GM21515 (cell line): Measurements from ENCODE around the gene NDUFB2.
"Not testable (repeated sequence)": the region's sequence is repeated elsewhere in the genome, so short reads cannot be mapped to it uniquely, and the experiment has no call there.

ENCODE experiments used
- ATAC-seq: cut with Tn5 transposase; IDR thresholded peaks from one replicate; pipeline ENCODE4 v1.9.1; 2021; ENCODE audit not compliant: unreplicated experiment

Gene NDUFB2

DNA sequence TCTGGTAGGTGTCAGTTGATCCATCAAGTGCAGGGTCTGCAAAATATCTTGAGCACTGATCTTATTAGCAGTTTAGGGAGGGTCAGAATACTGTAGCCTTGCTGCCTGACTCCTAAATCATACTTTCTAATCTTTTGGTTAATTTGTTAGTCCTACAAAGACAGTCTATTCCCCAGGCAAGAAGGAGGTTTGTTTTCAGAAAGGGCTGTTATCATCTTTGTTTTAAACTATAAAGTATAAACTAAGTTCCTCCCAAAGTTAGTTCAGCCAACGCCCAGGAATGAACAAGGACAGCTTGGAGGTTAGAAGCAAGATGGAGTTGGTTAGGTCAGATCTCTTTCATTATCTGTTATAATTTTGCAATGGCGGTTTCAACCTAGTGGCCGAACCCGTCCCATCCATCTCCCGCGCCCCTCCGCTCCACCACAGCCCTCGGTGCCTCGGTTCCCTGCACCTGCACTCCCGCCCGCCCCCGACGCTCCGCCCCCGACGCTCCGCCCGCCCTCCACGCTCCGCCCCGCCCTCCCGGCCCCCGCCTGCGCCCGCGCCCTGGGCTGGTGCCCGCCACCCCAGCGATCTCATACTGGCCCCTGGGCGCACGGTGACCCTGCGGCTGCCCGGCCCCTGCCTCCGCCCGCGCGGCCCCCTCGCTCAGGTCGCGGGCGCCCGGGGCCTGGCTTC is 24.0 kb upstream of the NDUFB2 start, which contains the start of gene ADCK2:
ADCK2 (plus strand) TSS at position 564 of the 681 bp plus-strand sequence. CDS start 386 bp downstream, outside the sequence.
- ATAC-seq, result peak; percentile 42

DNA sequence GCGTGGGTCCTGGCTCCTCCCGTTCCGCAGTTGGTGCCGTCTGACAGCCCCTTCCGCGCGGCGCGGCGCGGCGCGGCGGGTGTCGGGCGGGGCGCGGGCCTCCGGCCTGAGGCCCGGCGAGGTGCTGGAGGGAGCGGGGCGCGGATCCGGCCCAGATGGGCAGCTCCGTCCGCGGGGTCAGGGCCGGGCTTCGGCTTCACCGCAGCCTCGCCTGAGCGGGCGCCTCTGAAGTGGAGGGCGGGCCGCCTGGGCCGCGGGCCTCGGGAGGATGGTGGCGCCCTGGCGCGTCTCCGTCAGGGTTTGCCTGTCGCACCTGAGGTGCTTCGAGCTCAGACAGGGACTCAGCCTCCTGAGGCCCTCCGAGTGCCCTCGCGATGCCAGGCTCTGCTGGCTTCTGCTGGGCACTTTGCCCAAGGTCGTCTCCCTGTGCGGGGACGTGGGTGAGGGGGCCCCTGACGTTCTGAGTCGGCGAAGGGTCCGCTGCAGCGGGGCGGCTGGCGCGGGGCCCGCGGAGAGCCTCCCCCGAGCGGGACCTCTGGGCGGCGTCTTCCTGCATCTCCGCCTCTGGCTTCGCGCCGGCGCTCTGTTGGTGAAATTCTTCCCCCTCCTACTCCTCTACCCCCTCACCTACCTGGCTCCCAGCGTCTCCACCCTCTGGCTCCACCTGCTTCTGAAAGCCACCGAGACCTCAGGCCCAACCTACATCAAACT is 23.3 kb upstream of the NDUFB2 start:
- peak; percentile 46 for ATAC-seq

DNA sequence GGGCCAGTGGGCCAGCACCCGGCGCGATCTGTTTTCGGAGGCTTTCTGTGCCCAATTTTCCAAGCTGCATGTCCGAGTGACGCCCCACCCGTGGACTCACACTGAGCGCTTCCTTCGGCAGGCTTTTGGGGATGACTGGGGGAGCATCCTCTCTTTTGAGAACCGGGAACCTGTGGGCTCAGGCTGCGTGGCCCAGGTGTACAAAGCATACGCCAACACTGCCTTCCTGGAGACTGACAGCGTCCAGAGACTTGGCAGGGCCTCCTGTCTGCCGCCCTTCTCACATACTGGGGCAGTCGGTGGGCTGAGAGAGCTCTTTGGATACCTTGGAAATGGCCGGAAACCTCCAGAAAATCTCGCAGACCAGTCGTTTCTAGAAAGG is 22.7 kb upstream of the NDUFB2 start:
- no peak for ATAC-seq

DNA sequence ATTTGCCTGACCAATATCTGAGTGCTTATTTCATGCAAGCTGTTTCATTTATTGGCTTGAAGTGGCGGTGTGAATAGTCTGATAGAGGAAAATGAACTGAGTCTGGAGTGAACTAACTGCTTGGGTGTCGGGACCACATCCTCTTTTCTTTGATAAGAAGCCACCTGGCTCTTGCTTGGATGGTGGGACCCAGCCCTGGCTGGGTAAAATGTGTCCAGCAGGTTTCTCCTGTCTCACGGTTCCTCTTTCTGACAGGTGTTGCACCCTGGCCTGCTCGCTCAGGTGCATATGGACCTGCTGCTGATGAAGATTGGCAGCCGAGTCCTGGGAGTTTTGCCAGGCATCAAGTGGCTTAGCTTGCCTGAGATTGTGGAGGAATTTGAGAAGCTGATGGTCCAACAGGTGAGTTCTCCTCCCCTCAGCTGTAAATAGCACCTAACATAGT is 22.1 kb upstream of the NDUFB2 start:
- ATAC-seq, result peak; percentile 33

DNA sequence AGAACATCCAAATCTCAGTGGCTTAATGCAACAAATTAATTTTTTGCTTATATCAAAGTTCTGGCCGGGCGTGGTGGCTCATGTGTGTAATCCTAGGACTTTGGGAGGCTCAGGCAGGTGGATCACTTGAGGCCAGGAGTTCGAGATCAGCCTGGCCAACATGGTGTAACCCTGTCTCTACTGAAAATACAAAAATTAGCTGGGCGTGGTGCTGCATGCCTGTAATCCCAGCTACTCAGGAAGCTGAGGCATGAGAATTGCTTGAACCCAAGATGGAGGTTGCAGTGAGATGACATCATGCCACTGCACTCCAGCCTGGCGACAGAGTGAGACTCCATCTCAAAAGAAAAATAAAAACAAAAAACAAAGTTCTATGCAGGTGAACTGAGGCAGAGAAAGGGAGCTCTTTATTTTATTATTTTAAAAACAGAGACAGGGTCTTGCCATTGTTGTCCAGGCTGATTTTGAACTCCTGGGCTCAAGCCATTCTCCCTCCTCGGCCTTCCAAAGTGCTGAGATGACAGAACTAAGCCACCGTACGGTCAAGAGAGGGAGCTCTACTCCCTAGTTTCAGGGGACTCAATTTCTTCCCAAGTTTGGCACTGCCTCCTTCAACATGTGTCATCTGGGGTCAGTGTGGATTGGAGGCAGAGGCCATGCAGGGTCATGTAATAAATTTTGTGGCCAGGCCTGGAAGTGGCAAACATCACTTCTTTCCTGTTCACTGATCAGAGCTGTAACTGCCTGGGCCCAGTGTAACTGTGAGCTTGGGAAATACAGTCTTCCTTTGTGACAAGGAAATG is 21.4 kb upstream of the NDUFB2 start:
- ATAC-seq, result no peak

DNA sequence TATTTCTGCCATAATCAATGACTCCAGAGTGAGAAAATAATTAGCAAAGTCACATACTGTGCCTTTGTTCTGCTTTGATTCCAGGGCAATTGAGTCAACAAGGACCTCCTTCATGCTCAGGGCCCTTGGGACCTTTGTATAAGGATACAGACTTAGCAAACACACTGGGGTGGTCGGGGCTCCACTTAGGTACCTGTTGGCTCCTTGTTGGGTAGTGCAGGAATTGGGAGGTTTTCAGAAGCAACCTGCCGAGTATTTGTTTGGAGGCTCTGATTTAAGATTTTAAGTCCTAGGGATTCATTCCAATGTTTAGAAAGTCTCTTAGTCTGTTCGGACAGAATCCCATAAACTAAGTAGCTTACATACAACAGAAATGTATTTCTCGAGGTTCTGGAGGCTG is 20.8 kb upstream of the NDUFB2 start:
- ATAC-seq, result no peak

DNA sequence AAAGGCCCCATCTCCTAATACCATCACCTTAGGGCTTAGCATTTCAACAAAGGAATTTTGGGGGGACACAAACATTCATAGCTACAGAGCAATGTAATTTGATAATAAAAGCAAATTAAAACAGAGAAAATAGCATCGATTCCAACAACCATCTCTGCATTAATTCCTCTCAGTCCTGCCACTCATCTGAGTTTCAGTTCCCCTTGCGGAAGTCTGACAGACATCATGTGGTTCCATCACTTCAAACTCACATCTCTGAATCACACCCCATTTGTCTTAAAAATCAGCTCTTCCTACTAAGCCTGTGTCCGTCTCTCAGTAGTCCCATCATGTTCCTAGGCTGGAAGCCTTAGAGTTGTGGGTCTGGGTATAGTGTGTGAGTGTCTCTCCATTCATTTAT is 20.2 kb upstream of the NDUFB2 start:
- ATAC-seq, result peak; percentile 57

DNA sequence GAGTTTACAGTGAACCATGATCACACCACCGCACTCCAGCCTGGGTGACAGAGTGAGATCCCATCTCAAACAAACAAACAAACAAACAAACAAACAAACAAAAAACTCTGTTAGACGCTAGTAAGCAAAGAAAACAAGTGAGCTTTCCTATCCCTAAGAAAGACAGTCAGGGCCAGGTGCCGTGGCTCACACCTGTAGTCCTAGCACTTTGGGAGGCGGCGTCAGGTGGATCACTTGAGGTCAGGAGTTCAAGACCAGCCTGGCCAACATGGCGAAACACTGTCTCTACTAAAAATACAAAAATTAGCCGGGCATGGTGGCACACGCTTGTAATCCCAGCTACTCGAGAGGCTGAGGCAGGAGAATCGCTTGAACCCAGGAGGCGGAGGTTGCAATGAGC is 19.6 kb upstream of the NDUFB2 start:
- ATAC-seq, result not testable (repeated sequence)

DNA sequence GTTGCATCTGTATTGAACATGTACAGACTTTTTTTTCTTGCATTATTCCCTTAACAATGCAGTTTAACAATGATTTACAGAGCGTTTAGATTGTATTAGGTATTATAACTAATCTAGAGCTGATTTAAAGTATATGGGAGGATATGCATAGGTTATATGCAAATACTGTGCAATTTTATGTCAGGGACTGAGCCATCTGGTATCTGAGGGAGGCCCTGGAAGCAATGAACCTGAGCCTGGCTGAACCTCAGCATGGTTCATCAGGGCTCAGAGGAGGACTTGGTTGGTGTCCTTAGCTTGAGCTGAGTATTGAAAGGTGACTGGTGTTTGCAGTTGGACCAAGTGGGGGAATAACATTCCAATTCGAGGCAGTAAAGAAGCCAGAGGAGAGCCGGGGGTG is 19.0 kb upstream of the NDUFB2 start:
- no peak for ATAC-seq

DNA sequence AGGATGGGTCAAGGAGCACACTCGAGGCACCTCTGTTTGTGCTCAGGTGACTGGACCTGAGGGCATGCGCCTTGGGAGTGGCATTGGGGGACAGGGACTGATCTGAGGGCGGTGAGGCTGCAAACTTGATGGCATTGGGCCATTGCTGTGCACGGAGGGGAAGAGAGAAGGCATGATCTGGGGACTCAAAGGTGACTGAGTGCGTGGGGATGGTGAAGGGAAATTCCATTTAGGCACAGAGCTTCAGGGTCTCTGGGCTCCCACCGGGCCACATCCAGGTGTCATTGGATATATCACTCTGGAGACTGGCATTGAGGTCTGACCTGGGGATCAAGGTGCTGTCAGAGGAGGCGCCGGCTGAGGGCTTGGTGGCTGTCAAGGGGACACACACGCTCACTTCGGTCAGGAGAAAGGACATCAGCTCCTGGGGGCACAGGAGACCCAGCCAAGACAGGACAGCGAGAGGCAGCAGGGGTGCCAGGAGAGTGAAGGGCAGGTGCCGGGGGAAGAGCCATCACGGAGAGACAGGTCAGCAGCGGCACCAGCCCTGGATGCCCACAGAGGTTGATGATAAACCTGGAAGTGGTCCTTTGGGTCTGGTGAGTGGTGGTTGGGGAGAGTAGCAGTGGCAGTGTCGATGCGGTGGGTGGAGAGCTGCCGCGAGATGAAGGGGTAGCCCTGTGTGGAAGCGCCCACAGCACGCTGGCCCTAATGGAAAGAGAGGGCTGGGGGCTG is 18.3 kb upstream of the NDUFB2 start:
- no peak for ATAC-seq

DNA sequence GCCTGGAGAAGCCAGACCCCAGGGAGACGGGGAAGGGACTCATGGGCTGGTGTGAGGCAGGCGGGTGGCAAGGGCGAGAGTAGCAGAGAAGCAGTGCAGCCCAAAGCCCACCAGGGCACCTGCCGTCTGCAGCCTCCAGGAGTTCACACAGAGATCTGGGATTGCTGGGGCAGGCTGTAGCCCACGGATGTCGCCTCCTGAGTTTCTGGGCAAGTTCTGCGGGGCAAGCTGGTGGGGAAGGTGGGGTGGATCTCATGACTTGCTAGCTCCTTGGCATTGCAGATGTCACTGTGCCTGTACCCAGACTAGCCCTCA is 17.7 kb upstream of the NDUFB2 start:
- no peak for ATAC-seq

DNA sequence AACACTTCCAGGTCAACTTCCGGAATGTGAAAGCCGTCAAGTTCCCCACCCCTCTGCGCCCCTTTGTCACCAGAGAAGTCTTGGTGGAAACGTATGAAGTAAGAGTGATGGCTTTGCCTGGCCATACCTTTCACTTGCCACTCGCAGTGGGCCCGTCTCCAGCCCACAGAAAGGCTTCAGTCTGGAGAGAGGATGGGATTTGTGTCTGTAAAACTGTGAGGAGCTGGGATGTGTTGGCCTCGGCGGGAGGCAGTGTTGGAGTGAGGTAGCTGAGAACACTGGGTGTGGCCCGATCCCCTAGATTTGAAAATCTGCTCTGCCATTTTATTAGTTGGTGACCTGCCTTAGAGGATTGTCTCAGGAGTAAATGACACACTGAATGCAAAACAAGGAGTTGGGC is 17.3 kb upstream of the NDUFB2 start:
- no peak for ATAC-seq

DNA sequence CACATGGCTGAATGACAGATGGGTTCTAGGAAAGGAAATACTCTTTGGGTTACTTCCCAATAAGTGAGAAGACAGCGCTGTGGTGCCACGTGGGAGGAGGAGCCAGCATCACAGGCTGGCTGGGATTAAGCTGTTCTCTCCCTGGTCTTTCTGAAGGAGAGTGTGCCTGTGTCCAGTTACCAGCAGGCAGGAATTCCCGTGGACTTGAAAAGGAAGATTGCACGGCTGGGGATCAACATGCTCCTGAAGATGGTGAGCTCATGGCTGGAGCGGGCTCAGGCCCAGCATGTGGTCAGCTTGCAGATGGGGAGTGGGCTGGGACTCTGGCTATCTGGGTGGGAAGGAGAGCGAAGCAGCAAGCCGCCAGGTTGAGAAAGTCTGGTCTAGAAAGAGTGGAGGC is 15.6 kb upstream of the NDUFB2 start:
- no peak for ATAC-seq

DNA sequence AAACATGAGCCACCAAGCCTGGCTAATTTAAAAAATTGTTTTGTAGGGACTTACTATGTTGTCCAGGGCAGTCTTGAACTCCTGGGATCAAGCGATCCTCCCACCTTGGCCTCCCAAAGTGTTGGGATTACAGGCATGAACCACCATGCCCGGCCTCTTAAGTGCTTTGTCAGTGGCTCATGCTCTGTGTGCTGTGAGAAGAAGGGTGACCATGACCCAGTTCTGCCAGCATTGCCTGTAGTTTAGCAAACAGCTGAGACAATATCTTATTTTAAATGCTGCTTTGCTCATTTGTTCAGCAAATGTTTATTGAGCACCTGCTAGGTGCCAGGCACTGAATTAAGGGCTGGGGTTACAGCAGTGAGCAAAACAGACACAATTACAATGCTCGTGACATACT is 14.7 kb upstream of the NDUFB2 start:
- ATAC-seq, result no peak

DNA sequence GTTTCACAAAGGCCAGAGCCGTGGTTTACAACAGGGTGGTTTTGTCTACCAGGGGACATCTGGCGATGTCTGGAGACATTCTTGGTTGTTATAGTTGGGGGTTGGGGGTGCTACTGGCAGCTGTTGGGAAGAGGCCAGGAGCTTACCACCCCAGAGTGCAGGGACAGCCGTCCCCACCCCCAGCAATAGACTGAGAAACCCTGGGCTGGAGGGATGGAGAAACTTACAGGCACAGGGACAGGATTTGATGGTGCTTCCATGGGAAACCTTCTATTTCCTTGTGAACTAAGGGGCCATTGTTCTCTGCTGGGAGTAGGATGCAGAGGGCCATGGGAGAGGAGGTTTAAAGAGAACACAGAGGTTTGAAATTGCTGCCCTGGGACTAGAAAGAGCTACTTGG is 12.9 kb upstream of the NDUFB2 start:
- ATAC-seq, result no peak

DNA sequence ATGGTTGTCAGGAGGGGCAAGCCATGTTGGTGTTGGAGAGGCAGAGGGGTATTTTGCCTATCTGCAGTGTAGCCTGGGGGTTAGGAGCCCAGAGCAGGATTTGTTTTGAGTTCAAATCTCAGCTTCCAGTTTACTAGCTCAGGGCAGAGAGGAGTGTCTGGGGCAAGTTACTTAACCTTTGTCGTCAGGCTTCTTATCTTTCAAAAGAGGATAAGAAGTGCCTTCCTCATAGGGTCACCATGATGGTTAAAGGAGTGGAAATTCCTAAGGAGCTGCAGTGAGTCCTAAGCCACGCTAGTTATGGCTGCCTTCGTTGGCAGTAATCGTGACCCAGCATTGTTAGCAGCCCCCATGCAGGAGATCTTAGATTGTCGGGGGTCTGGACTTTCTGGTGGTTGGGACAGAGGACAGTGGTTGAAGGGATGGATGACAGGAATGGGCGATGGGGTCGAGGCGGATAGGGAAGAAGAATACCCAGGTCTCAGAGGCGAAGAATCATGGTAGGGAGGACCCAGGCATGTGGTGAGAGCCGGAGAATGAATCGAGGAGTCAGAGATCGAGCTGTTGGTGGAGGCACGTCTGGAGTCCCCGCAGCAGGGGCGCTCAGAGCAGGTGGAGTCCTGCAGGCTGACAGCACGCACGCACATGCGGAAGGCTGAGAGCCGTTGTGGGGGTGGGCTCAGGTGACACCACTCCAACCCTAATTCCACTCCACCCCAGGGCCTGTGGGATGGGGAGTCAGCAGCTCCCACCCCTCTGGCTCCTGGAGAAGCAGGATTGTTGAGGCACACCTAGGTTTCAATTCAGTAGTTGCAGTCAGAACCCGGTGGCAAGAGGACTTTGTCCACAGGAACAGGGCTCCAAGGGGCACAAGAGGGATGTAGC is 12.2 kb upstream of the NDUFB2 start:
- ATAC-seq, result no peak

DNA sequence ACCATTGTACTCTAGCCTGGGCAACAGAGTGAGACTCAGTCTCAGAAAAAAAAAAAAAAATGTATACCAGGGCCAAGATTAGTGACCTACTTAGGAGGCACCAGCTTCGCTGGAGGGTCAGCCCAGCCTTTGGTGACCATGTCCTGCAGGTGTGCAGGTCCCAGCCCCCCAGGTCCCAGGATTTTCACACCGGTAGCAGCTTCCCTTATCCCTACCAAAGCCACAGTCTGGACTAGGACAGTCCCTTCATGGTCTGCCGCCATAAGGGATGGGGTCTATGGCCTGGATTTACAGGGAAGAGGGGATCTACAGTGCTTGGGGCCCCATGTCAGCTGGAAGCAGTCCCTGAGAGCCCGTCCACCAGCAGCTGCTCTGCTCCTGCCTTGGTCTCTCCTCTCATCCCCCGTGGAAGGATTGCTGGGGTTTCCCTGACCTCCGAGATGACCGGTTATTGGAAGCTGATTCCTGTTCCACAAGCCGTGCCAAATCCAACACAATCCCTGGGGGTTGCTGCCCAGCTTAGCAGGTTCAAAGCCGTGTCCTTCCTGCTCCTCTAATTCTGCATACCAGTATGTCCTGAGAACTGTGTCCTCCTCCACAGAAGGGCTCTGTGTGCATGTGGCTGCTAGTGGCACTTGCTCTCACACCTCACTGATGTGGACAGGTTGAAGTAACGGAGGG is 11.0 kb upstream of the NDUFB2 start:
- no peak for ATAC-seq

DNA sequence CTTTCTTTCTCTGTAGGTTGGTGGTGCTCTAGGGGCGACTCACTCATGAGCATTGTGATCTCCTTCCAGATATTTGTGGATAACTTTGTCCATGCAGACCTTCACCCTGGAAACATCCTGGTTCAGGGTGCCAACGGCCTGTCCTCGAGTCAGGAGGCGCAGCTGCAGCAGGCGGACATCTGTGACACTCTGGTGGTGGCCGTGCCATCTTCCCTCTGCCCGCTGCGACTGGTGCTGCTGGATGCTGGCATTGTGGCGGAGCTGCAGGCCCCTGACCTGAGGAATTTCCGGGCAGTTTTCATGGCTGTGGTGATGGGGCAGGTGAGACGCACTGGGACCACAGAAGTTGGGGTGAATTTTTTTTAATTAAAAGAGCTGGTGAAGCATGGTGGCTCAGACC is 9.6 kb upstream of the NDUFB2 start:
- ATAC-seq, result no peak

DNA sequence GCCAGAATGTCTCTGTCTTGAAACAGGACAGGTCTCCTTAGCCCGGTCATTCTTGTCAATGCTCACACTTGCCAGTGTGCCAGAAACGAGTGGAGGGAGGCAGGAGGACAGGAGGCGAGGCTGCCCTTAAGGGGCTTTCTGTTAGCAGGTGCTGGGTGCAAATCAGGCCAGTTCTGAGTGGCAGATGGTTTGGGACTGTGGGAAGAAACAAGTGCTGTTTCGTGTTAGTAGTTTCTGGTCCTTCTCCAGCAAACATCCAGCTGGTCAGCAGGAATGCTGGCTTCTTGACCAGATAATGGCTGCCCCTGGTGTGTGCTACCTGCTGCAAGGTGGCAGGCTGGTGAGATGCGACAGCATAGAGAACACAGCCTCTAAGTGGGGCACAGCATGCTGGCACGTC is 8.2 kb upstream of the NDUFB2 start:
- no peak for ATAC-seq
